Colonic mucosa (tissue), 4 donors: ENCODE data around the gene PFKL. TPM values are rescaled to one million over a fixed set of nuclear protein-coding genes. Genes with fewer than 3 reads are reported as not detected.

ENCODE experiments used
- DNase-seq: peaks from one replicate; pipeline ENCODE4 v3.0.0-alpha.2; 2020
- H3K27ac ChIP-seq: fragments of 200-600 bp; one replicate; pipeline ENCODE4 v1.8.0; 2021
- H3K27me3 ChIP-seq: fragments of 200-600 bp; one replicate; pipeline ENCODE4 v1.8.0; 2021
- H3K36me3 ChIP-seq: fragments of 200-600 bp; one replicate; pipeline ENCODE4 v1.8.0; 2021
- H3K4me1 ChIP-seq: fragments of 200-600 bp; one replicate; pipeline ENCODE4 v1.8.0; 2021; ENCODE audit warnings: mild to moderate bottlenecking
- H3K4me3 ChIP-seq: fragments of 200-600 bp; one replicate; pipeline ENCODE4 v1.8.0; 2021
- H3K9ac ChIP-seq, 2 donors: one replicate each; pipeline ENCODE4 v1.7.0; 2013; ENCODE audit warnings: control low read depth in 2 of 2, low read depth in 2 of 2, low read length in 2 of 2
- H3K9me3 ChIP-seq: fragments of 200-600 bp; one replicate; pipeline ENCODE4 v1.8.0; 2021
- CTCF ChIP-seq: fragments of 200-600 bp; IDR thresholded peaks from one replicate; pipeline ENCODE4 v1.8.0; 2022; ENCODE audit warnings: antibody characterized with exemption, mild to moderate bottlenecking
- intact Hi-C: fragments of 100-400 bp; cut with DNase I; formaldehyde crosslinking; loops from one replicate; pipeline ENCODE4 v1.14.1; 2022
- total RNA-seq, 2 donors: library from RNA; stranded (reverse); fragmentation: NEBNext Ultra II Directional in 1 of 2; extraction: Animal tissue kit (Norgen Biotek cat#: 25700) in 1 of 2; gene quantifications; one replicate each; pipeline ENCODE4 v1.2.1, GENCODE V29; 2021
- donor health status: healthy.
- donor health status: DM: no; HTN: no; CAD: no.
- donor health status: DM: no; HTN: no; CAD: no.

PFKL gene
- total RNA-seq, 2 donors from 2014 or later, result 300 to 332 TPM

GRCh38 chr21:44272284-44272858 is 27.5 kb upstream of the PFKL start:
- H3K9me3 ChIP-seq, result no peaks in the 10 kb centered on the region
- no peak overlapping the region for H3K4me3 ChIP-seq
- no peak overlapping the region for H3K27ac ChIP-seq
- no peaks in the 10 kb centered on the region for H3K36me3 ChIP-seq
- intact Hi-C loops, result no loop called here
- no peak for DNase-seq
- no peaks in the 10 kb centered on the region for H3K4me1 ChIP-seq
- H3K9ac ChIP-seq, result no peak overlapping the region
- no peaks in the 10 kb centered on the region for H3K27me3 ChIP-seq
- TF ChIP-seq CTCF, result no peak

GRCh38 chr21:44273046-44273445 is 26.8 kb upstream of the PFKL start:
- Histone ChIP-seq H3K9me3 (no peaks in the 10 kb centered on the region), H3K4me3 (no peak overlapping the region), H3K4me1 (no peaks in the 10 kb centered on the region), H3K27ac (no peak overlapping the region), H3K27me3 (no peaks in the 10 kb centered on the region), H3K9ac (no peak overlapping the region), H3K36me3 (no peaks in the 10 kb centered on the region)
- intact Hi-C loops, result no loop called here
- no peak for TF ChIP-seq CTCF
- no peak for DNase-seq

- no peak overlapping the region for H3K4me3 ChIP-seq
- TF ChIP-seq CTCF, result no peak
- no peak overlapping the region for H3K27ac ChIP-seq
- no peaks in the 10 kb centered on the region for H3K4me1 ChIP-seq
- intact Hi-C loops, result no loop called here
- no peaks in the 10 kb centered on the region for H3K27me3 ChIP-seq
- no peaks in the 10 kb centered on the region for H3K9me3 ChIP-seq
- DNase-seq, result peak; percentile 22
- H3K9ac ChIP-seq, result no peak overlapping the region
- H3K36me3 ChIP-seq, result no peaks in the 10 kb centered on the region
These were observed 24.8 kb upstream of the PFKL start for GRCh38 chr21:44275041-44275440.

GRCh38 chr21:44279354-44280260 is 20.2 kb upstream of the PFKL start:
- H3K9me3 ChIP-seq, result no peaks in the 10 kb centered on the region
- intact Hi-C loops, result no loop called here
- no peaks in the 10 kb centered on the region for H3K27me3 ChIP-seq
- no peak for TF ChIP-seq CTCF
- no peak overlapping the region for H3K4me3 ChIP-seq
- DNase-seq, result no peak
- H3K4me1 ChIP-seq, result no peaks in the 10 kb centered on the region
- no peaks in the 10 kb centered on the region for H3K36me3 ChIP-seq
- H3K27ac ChIP-seq, result no peak overlapping the region
- H3K9ac ChIP-seq, result no peak overlapping the region

- no peak overlapping the region for H3K4me3 ChIP-seq
- no peak for DNase-seq
- no peaks in the 10 kb centered on the region for H3K36me3 ChIP-seq
- TF ChIP-seq CTCF, result no peak
- H3K4me1 ChIP-seq, result no peaks in the 10 kb centered on the region
- no peak overlapping the region for H3K9ac ChIP-seq
- intact Hi-C loops, result no loop called here
- H3K27me3 ChIP-seq, result peaks cover 12% of the 10 kb centered on the region
- no peaks in the 10 kb centered on the region for H3K9me3 ChIP-seq
- H3K27ac ChIP-seq, result no peak overlapping the region
These were observed 18.1 kb upstream of the PFKL start for GRCh38 chr21:44281801-44282200.
